ENCODE measurements around the gene SLC1A5. TPM values are rescaled to one million over a fixed set of nuclear protein-coding genes. Genes with fewer than 3 reads are reported as not detected.
A peak's percentile ranks its signal among the peaks of the same experiment; 100 is the strongest.

Gene SLC1A5
- total RNA-seq, 1 donor from 2014 or later: 233 TPM

DNA sequence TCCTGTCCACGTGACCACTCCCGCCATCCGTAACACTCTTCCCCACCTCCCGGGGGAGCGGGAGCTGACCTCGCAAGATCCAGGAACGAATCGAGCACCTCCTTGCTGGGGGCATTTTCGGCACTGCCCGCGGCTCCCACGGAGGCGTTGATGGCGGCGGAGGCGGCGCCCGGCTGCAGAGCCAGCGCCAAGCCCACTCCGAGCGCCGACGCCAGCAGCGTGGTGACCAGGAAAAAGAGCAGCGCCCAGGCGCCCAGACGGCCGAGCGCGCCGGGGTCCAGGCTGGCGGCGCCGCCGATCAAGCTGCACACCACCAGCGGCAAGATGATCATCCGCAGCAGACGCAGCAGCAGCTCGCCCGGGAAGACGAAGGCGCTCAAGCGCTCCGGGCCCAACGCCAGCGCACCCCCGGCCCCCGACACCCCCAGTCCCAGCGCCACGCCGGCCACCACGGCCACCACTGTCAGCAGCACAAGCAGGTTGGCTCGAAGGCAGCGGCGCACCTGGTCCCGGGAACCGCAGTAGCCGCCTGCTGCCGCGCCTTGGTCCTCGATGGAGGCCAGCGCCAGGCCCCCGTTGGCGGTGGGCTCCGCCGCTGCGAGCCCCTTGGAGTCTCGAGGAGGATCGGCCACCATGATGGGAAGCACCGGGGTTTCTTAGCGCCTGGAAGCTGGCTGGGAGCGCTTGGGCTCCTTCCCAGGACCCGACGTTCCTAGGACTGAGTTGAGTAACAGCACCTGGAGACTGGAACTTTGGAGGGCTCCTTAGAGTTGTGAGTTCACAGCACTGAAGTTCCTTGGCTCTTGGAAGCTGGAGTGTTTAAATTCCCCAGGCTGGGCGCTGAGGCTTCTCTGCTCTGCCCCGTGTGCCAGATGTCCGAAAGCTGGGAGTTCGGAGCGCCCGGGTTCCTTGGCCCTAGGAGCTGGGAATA lies 798 bp downstream of the SLC1A5 start:
- Histone ChIP-seq H2AFZ (ENCODE audit: low read depth, low read length) (peak overlapping the region; percentile 33), H3K36me3 (ENCODE audit: insufficient read depth, low read length) (peaks cover 4% of the 10 kb centered on the region), H3K27me3 (ENCODE audit: insufficient read depth, low read length) (no peaks in the 10 kb centered on the region), H3K4me2 (ENCODE audit: low read length) (peak overlapping the region; percentile 90), H3K4me1 (ENCODE audit: insufficient read depth, low read length) (peaks cover 30% of the 10 kb centered on the region), H3K79me2 (ENCODE audit: insufficient read depth, low read length) (peaks cover 58% of the 10 kb centered on the region), H4K20me1 (ENCODE audit: insufficient read depth, low read length) (peaks cover 42% of the 10 kb centered on the region), H3K9ac (ENCODE audit: low read length) (peak overlapping the region; percentile 86), H3K9me3 (ENCODE audit: insufficient read depth, low read depth, low read length) (no peaks in the 10 kb centered on the region), H3K4me3 (ENCODE audit: insufficient read depth, low read depth, low read length) (peak overlapping the region; percentile 77), H3K27ac (ENCODE audit: low read depth, low read length) (peak overlapping the region; percentile 74)
- TF ChIP-seq, protein P1, sequence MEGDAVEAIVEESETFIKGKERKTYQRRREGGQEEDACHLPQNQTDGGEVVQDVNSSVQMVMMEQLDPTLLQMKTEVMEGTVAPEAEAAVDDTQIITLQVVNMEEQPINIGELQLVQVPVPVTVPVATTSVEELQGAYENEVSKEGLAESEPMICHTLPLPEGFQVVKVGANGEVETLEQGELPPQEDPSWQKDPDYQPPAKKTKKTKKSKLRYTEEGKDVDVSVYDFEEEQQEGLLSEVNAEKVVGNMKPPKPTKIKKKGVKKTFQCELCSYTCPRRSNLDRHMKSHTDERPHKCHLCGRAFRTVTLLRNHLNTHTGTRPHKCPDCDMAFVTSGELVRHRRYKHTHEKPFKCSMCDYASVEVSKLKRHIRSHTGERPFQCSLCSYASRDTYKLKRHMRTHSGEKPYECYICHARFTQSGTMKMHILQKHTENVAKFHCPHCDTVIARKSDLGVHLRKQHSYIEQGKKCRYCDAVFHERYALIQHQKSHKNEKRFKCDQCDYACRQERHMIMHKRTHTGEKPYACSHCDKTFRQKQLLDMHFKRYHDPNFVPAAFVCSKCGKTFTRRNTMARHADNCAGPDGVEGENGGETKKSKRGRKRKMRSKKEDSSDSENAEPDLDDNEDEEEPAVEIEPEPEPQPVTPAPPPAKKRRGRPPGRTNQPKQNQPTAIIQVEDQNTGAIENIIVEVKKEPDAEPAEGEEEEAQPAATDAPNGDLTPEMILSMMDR (IDR thresholded peaks at IDR 0.05; ENCODE audit: insufficient read depth, low read depth, low read length): no peak
- TF ChIP-seq EZH2 (IDR thresholded peaks at IDR 0.05; ENCODE audit: insufficient read depth, low read length): no peak
- peak overlapping the region; percentile 97 for H3K4me3 Mint-ChIP-seq (ENCODE audit: unreplicated experiment)
- FAIRE-seq (no peak), DNase-seq (ENCODE audit: low read depth) (peak; percentile 42)
- H3K4me1 Mint-ChIP-seq (ENCODE audit: low read depth, unreplicated experiment): peaks cover 18% of the 10 kb centered on the region
- no peaks in the 10 kb centered on the region for H3K27me3 Mint-ChIP-seq (ENCODE audit: low read depth, unreplicated experiment)
- H3K36me3 Mint-ChIP-seq (ENCODE audit: low read depth, unreplicated experiment): peaks cover 11% of the 10 kb centered on the region
- H3K27ac Mint-ChIP-seq (ENCODE audit: unreplicated experiment): peak overlapping the region; percentile 99
- no peaks in the 10 kb centered on the region for H3K9me3 Mint-ChIP-seq (ENCODE audit: unreplicated experiment)

DNA sequence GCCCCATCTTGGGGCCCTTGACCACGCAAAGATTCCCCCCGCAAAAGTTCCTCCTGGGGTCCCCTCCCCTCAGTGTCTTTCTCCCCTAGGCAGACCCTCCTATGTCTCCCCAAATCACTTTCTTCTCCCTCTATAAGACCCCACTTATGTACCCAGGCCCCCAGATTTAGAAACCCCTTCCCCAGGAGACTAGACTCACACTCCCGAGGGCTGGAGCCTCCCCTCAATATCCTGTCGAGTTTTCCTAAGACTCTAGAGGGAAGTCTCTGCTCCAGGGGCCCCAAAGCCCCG lies 1.4 kb downstream of the SLC1A5 start:
- no peaks in the 10 kb centered on the region for H3K27me3 Mint-ChIP-seq (ENCODE audit: low read depth, unreplicated experiment)
- TF ChIP-seq, protein P1 (IDR thresholded peaks at IDR 0.05; ENCODE audit: insufficient read depth, low read depth, low read length): no peak
- TF ChIP-seq EZH2 (IDR thresholded peaks at IDR 0.05; ENCODE audit: insufficient read depth, low read length): no peak
- Histone ChIP-seq H4K20me1 (ENCODE audit: insufficient read depth, low read length) (peaks cover 48% of the 10 kb centered on the region), H3K4me1 (ENCODE audit: insufficient read depth, low read length) (peaks cover 27% of the 10 kb centered on the region), H3K36me3 (ENCODE audit: insufficient read depth, low read length) (peaks cover 9% of the 10 kb centered on the region), H3K4me3 (ENCODE audit: insufficient read depth, low read depth, low read length) (peak overlapping the region; percentile 77), H3K9ac (ENCODE audit: low read length) (peak overlapping the region; percentile 86), H3K4me2 (ENCODE audit: low read length) (peak overlapping the region; percentile 90), H3K79me2 (ENCODE audit: insufficient read depth, low read length) (peaks cover 62% of the 10 kb centered on the region), H3K27ac (ENCODE audit: low read depth, low read length) (peak overlapping the region; percentile 74), H3K27me3 (ENCODE audit: insufficient read depth, low read length) (no peaks in the 10 kb centered on the region), H2AFZ (ENCODE audit: low read depth, low read length) (no peak overlapping the region), H3K9me3 (ENCODE audit: insufficient read depth, low read depth, low read length) (no peaks in the 10 kb centered on the region)
- no peaks in the 10 kb centered on the region for H3K9me3 Mint-ChIP-seq (ENCODE audit: unreplicated experiment)
- peak overlapping the region; percentile 99 for H3K27ac Mint-ChIP-seq (ENCODE audit: unreplicated experiment)
- H3K4me1 Mint-ChIP-seq (ENCODE audit: low read depth, unreplicated experiment): peaks cover 13% of the 10 kb centered on the region
- peaks cover 12% of the 10 kb centered on the region for H3K36me3 Mint-ChIP-seq (ENCODE audit: low read depth, unreplicated experiment)
- FAIRE-seq (no peak), DNase-seq (ENCODE audit: low read depth) (no peak)
- peak overlapping the region; percentile 97 for H3K4me3 Mint-ChIP-seq (ENCODE audit: unreplicated experiment)
